GM12891 (cell line): Measurements from ENCODE around the gene OR51Q1.

Experiments used
- POLR2A ChIP-seq: IDR thresholded peaks from 2 replicates; pipeline ENCODE4 v1.6.1; 2011; ENCODE audit warnings: low read depth, low read length, control low read depth
- POLR2AphosphoS5 ChIP-seq: IDR thresholded peaks from 2 replicates; pipeline ENCODE4 v1.6.1; 2011; ENCODE audit warnings: low read depth, low read length, control low read depth

DNA sequence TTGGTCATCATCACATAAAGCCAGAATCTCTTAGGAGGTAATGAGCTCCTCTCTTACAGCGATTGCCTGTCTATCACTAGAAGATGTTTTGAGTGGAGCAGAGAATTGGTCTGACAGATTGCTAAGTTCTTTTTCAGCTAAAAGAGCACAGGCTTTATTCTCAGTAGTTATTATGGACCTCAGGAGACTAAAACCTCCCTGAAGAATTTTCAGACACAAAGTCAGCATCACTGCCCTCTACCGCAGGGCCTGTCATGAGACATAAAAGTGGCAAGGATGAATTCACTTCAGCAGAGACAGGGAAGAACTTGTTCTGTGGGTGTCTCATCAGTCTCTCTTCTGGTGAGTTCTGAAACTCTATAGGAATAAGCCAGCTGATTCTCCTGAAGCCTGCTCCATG is 27.1 kb downstream of the OR51Q1 start, which contains the start of gene OR51I2:
- no peak for TF ChIP-seq POLR2A
- TF ChIP-seq POLR2AphosphoS5, result no peak
